ENCODE results near the gene PLD1. TPM values are rescaled to one million over a fixed set of nuclear protein-coding genes. Genes with fewer than 3 reads are reported as not detected.

PLD1 gene
- total and polyA plus RNA-seq, 4 donors: 4.9 to 31.5 (median 18.6) TPM

- WGBS: 79% methylated on average over 4 of the region's 4 CpGs
- no peak overlapping the region for H3K4me3 ChIP-seq (ENCODE audit: low read depth in 1 of 3, low read length in 3 of 3)
- H3K27me3 ChIP-seq (ENCODE audit: control insufficient read depth in 4 of 4, insufficient read depth in 4 of 4, low read length in 3 of 4): no peaks in the 10 kb centered on the region
- no peaks in the 10 kb centered on the region for H3K9me3 ChIP-seq (ENCODE audit: control insufficient read depth in 4 of 4, low read length in 3 of 4)
- no peak overlapping the region for H3K9ac ChIP-seq (ENCODE audit: low read depth in 1 of 2, low read length in 2 of 2)
- no peak for DNase-seq (ENCODE audit: low spot score)
- no peaks in the 10 kb centered on the region for H3K4me1 ChIP-seq (ENCODE audit: control insufficient read depth in 4 of 4, insufficient read depth in 4 of 4, low read length in 3 of 4)
- no peak overlapping the region for H3K27ac ChIP-seq (ENCODE audit: low read depth in 1 of 2, low read length in 2 of 2)
- H3K36me3 ChIP-seq (ENCODE audit: control insufficient read depth in 4 of 4, insufficient read depth in 3 of 4, low read depth in 1 of 4, low read length in 3 of 4): peaks cover 0 to 1% (median 0%) of the 10 kb centered on the region in 4 donors
- no peak for TF ChIP-seq GABPA (IDR thresholded peaks at IDR 0.05 in 1 of 2, conservative IDR thresholded peaks at IDR 0.05 in 1 of 2)
Observed at GRCh38 chr3:171789759-171790505, 20.4 kb downstream of the PLD1 start.

- no peak overlapping the region for H3K27ac ChIP-seq (ENCODE audit: low read depth in 1 of 2, low read length in 2 of 2)
- H3K36me3 ChIP-seq (ENCODE audit: control insufficient read depth in 4 of 4, insufficient read depth in 3 of 4, low read depth in 1 of 4, low read length in 3 of 4): peaks cover 0 to 1% (median 0%) of the 10 kb centered on the region in 4 donors
- no peaks in the 10 kb centered on the region for H3K4me1 ChIP-seq (ENCODE audit: control insufficient read depth in 4 of 4, insufficient read depth in 4 of 4, low read length in 3 of 4)
- DNase-seq (ENCODE audit: low spot score): no peak
- no peaks in the 10 kb centered on the region for H3K27me3 ChIP-seq (ENCODE audit: control insufficient read depth in 4 of 4, insufficient read depth in 4 of 4, low read length in 3 of 4)
- TF ChIP-seq HNF4A (conservative IDR thresholded peaks at IDR 0.05) (no peak), MAX (IDR thresholded peaks at IDR 0.05) (no peak), SP1 (IDR thresholded peaks at IDR 0.05) (no peak), FOXA2 (IDR thresholded peaks at IDR 0.05) (no peak), TAF1 (conservative IDR thresholded peaks at IDR 0.05) (no peak), JUND (IDR thresholded peaks at IDR 0.05) (no peak), RAD21 (IDR thresholded peaks at IDR 0.05) (no peak), CTCF (IDR thresholded peaks at IDR 0.05; ENCODE audit: low read depth, low read length, missing input control) (no peak), ZBTB33 (IDR thresholded peaks at IDR 0.05) (no peak), NR2F2 (IDR thresholded peaks at IDR 0.05) (no peak), EGR1 (IDR thresholded peaks at IDR 0.05; ENCODE audit: low read depth in 2 of 2) (no peak), RXRA (IDR thresholded peaks at IDR 0.05) (no peak), YY1 (IDR thresholded peaks at IDR 0.05) (no peak), HNF4G (IDR thresholded peaks at IDR 0.05) (no peak), REST (IDR thresholded peaks at IDR 0.05) (no peak), ATF3 (IDR thresholded peaks at IDR 0.05) (no peak), GABPA (IDR thresholded peaks at IDR 0.05 in 1 of 2, conservative IDR thresholded peaks at IDR 0.05 in 1 of 2) (no peak), FOXA1 (IDR thresholded peaks at IDR 0.05) (no peak)
- H3K9ac ChIP-seq (ENCODE audit: low read depth in 1 of 2, low read length in 2 of 2): no peak overlapping the region
- 68% methylated on average over 6 of the region's 6 CpGs for WGBS
- no peak overlapping the region for H3K4me3 ChIP-seq (ENCODE audit: low read depth in 1 of 3, low read length in 3 of 3)
- H3K9me3 ChIP-seq (ENCODE audit: control insufficient read depth in 4 of 4, low read length in 3 of 4): no peaks in the 10 kb centered on the region
Observed at GRCh38 chr3:171788546-171789351, 21.5 kb downstream of the PLD1 start.
